Measurements from ENCODE around the gene RAD21L1.

Gene RAD21L1

GRCh38 chr20:1265226-1265915 lies 39.5 kb downstream of the RAD21L1 start:
- Histone ChIP-seq H2BK120ac (ENCODE audit: low read depth, low read length) (no peak overlapping the region), H4K91ac (ENCODE audit: low read depth, low read length, poor library complexity) (no peak overlapping the region), H3K4ac (ENCODE audit: low read length) (no peak overlapping the region), H3K4me3 (ENCODE audit: low read length in 2 of 2) (no peak overlapping the region), H3K18ac (ENCODE audit: low read length) (no peak overlapping the region), H2BK12ac (ENCODE audit: low read length) (no peak overlapping the region), H3K4me1 (ENCODE audit: control insufficient read depth in 2 of 2, insufficient read depth in 1 of 2, low read depth in 1 of 2, low read length in 2 of 2) (peaks cover 4 to 5% of the 10 kb centered on the region in 2 donors), H3K9ac (ENCODE audit: low read depth, low read length, poor library complexity) (no peak overlapping the region), H3K23ac (ENCODE audit: low read depth, low read length, poor library complexity) (no peak overlapping the region), H3K9me3 (replicated peaks in 1 of 2; ENCODE audit: control insufficient read depth in 2 of 2, insufficient read depth in 1 of 2, low read depth in 1 of 2, low read length in 2 of 2) (no peaks in the 10 kb centered on the region), H3K27me3 (ENCODE audit: control insufficient read depth in 3 of 3, insufficient read depth in 3 of 3, low read depth in 1 of 3, low read length in 3 of 3) (peaks cover 0 to 75% (median 11%) of the 10 kb centered on the region in 3 experiments), H2BK15ac (ENCODE audit: low read length) (no peak overlapping the region), H3K36me3 (replicated peaks in 1 of 2; ENCODE audit: control insufficient read depth in 2 of 2, insufficient read depth in 2 of 2, low read length in 2 of 2) (no peaks in the 10 kb centered on the region), H3K27ac (replicated peaks; ENCODE audit: low read length) (no peak overlapping the region), H3K14ac (ENCODE audit: low read length) (no peak overlapping the region), H2AFZ (ENCODE audit: low read length) (no peak overlapping the region), H2AK5ac (ENCODE audit: low read depth, low read length) (no peak overlapping the region), H3K4me2 (ENCODE audit: insufficient read depth, low read length, poor library complexity, severe bottlenecking) (no peak overlapping the region), H4K8ac (ENCODE audit: low read depth, low read length) (no peak overlapping the region), H3K79me1 (ENCODE audit: low read depth, low read length) (no peaks in the 10 kb centered on the region), H2BK5ac (ENCODE audit: low read length) (no peak overlapping the region)
- no peak for DNase-seq (ENCODE audit: low spot score)
- WGBS, 2 donors (ENCODE audit: extremely low coverage in 2 of 2, insufficient read length in 2 of 2, insufficient replicate concordance in 1 of 2): no CpG with 5 or more reads among the region's 4 CpGs

GRCh38 chr20:1265916-1266166 lies 40.0 kb downstream of the RAD21L1 start:
- Histone ChIP-seq H2BK12ac (ENCODE audit: low read length) (no peak overlapping the region), H2BK120ac (ENCODE audit: low read depth, low read length) (no peak overlapping the region), H2BK15ac (ENCODE audit: low read length) (no peak overlapping the region), H3K14ac (ENCODE audit: low read length) (no peak overlapping the region), H3K9me3 (replicated peaks in 1 of 2; ENCODE audit: control insufficient read depth in 2 of 2, insufficient read depth in 1 of 2, low read depth in 1 of 2, low read length in 2 of 2) (no peaks in the 10 kb centered on the region), H4K91ac (ENCODE audit: low read depth, low read length, poor library complexity) (no peak overlapping the region), H4K8ac (ENCODE audit: low read depth, low read length) (no peak overlapping the region), H3K4me3 (ENCODE audit: low read length in 2 of 2) (peak overlapping the region; percentile 46 to 81), H3K18ac (ENCODE audit: low read length) (no peak overlapping the region), H2AK5ac (ENCODE audit: low read depth, low read length) (no peak overlapping the region), H3K4ac (ENCODE audit: low read length) (no peak overlapping the region), H3K27ac (replicated peaks; ENCODE audit: low read length) (no peak overlapping the region), H2AFZ (ENCODE audit: low read length) (peak overlapping the region; percentile 98), H2BK5ac (ENCODE audit: low read length) (no peak overlapping the region), H3K9ac (ENCODE audit: low read depth, low read length, poor library complexity) (no peak overlapping the region), H3K27me3 (ENCODE audit: control insufficient read depth in 3 of 3, insufficient read depth in 3 of 3, low read depth in 1 of 3, low read length in 3 of 3) (peaks cover 0 to 71% (median 11%) of the 10 kb centered on the region in 3 experiments), H3K23ac (ENCODE audit: low read depth, low read length, poor library complexity) (no peak overlapping the region), H3K4me2 (ENCODE audit: insufficient read depth, low read length, poor library complexity, severe bottlenecking) (peak overlapping the region; percentile 73), H3K79me1 (ENCODE audit: low read depth, low read length) (no peaks in the 10 kb centered on the region), H3K4me1 (ENCODE audit: control insufficient read depth in 2 of 2, insufficient read depth in 1 of 2, low read depth in 1 of 2, low read length in 2 of 2) (peaks cover 4 to 5% of the 10 kb centered on the region in 2 donors), H3K36me3 (replicated peaks in 1 of 2; ENCODE audit: control insufficient read depth in 2 of 2, insufficient read depth in 2 of 2, low read length in 2 of 2) (no peaks in the 10 kb centered on the region)
- DNase-seq (ENCODE audit: low spot score): no peak
- no CpG with 5 or more reads among the region's 10 CpGs for WGBS, 2 donors (ENCODE audit: extremely low coverage in 2 of 2, insufficient read length in 2 of 2, insufficient replicate concordance in 1 of 2)

GRCh38 chr20:1266167-1266973 lies 40.5 kb downstream of the RAD21L1 start, which contains the start of gene SNPH:
TSS of gene SNPH (plus strand) at chr20:1266294. CDS start at chr20:1296240, 29,946 bp downstream.
- no peak within 1 kb of the TSS for H3K27ac ChIP-seq (replicated peaks; ENCODE audit: low read length)
- H2BK12ac ChIP-seq (ENCODE audit: low read length): no peak within 1 kb of the TSS
- DNase-seq (ENCODE audit: low spot score): peak; percentile 49

GRCh38 chr20:1267161-1267560 lies 41.3 kb downstream of the RAD21L1 start:
- Histone ChIP-seq H3K4me1 (ENCODE audit: control insufficient read depth in 2 of 2, insufficient read depth in 1 of 2, low read depth in 1 of 2, low read length in 2 of 2) (peaks cover 4 to 5% of the 10 kb centered on the region in 2 donors), H3K27ac (replicated peaks; ENCODE audit: low read length) (no peak overlapping the region), H3K9me3 (replicated peaks in 1 of 2; ENCODE audit: control insufficient read depth in 2 of 2, insufficient read depth in 1 of 2, low read depth in 1 of 2, low read length in 2 of 2) (no peaks in the 10 kb centered on the region), H3K79me1 (ENCODE audit: low read depth, low read length) (no peaks in the 10 kb centered on the region), H2BK15ac (ENCODE audit: low read length) (no peak overlapping the region), H3K9ac (ENCODE audit: low read depth, low read length, poor library complexity) (no peak overlapping the region), H3K23ac (ENCODE audit: low read depth, low read length, poor library complexity) (no peak overlapping the region), H4K91ac (ENCODE audit: low read depth, low read length, poor library complexity) (no peak overlapping the region), H4K8ac (ENCODE audit: low read depth, low read length) (no peak overlapping the region), H3K18ac (ENCODE audit: low read length) (no peak overlapping the region), H2BK5ac (ENCODE audit: low read length) (no peak overlapping the region), H2BK120ac (ENCODE audit: low read depth, low read length) (no peak overlapping the region), H2AFZ (ENCODE audit: low read length) (no peak overlapping the region), H3K36me3 (replicated peaks in 1 of 2; ENCODE audit: control insufficient read depth in 2 of 2, insufficient read depth in 2 of 2, low read length in 2 of 2) (no peaks in the 10 kb centered on the region), H3K4ac (ENCODE audit: low read length) (no peak overlapping the region), H2BK12ac (ENCODE audit: low read length) (no peak overlapping the region), H2AK5ac (ENCODE audit: low read depth, low read length) (no peak overlapping the region), H3K14ac (ENCODE audit: low read length) (no peak overlapping the region), H3K4me3 (ENCODE audit: low read length in 2 of 2) (peak overlapping the region in 1 of 2 donors; percentile 42), H3K27me3 (ENCODE audit: control insufficient read depth in 3 of 3, insufficient read depth in 3 of 3, low read depth in 1 of 3, low read length in 3 of 3) (peaks cover 0 to 72% (median 11%) of the 10 kb centered on the region in 3 experiments), H3K4me2 (ENCODE audit: insufficient read depth, low read length, poor library complexity, severe bottlenecking) (no peak overlapping the region)
- no peak for DNase-seq (ENCODE audit: low spot score)
- no CpG with 5 or more reads among the region's 8 CpGs for WGBS, 2 donors (ENCODE audit: extremely low coverage in 2 of 2, insufficient read length in 2 of 2, insufficient replicate concordance in 1 of 2)

More at GRCh38 chr20:1266167-1266973, 40.5 kb downstream of the RAD21L1 start, which contains the start of gene SNPH:
- Histone ChIP-seq H3K18ac (ENCODE audit: low read length) (peak within 1 kb of the TSS; percentile 89), H3K36me3 (replicated peaks in 1 of 2; ENCODE audit: control insufficient read depth in 2 of 2, insufficient read depth in 2 of 2, low read length in 2 of 2) (no peaks in the 10 kb centered on the region), H3K4ac (ENCODE audit: low read length) (no peak within 1 kb of the TSS), H3K9me3 (replicated peaks in 1 of 2; ENCODE audit: control insufficient read depth in 2 of 2, insufficient read depth in 1 of 2, low read depth in 1 of 2, low read length in 2 of 2) (no peaks in the 10 kb centered on the region), H3K4me3 (ENCODE audit: low read length in 2 of 2) (peak within 1 kb of the TSS; percentile 46 to 81), H3K23ac (ENCODE audit: low read depth, low read length, poor library complexity) (no peak within 1 kb of the TSS), H3K79me1 (ENCODE audit: low read depth, low read length) (no peaks in the 10 kb centered on the region), H2BK120ac (ENCODE audit: low read depth, low read length) (no peak within 1 kb of the TSS), H2BK15ac (ENCODE audit: low read length) (no peak within 1 kb of the TSS), H3K4me2 (ENCODE audit: insufficient read depth, low read length, poor library complexity, severe bottlenecking) (peak within 1 kb of the TSS; percentile 73), H3K4me1 (ENCODE audit: control insufficient read depth in 2 of 2, insufficient read depth in 1 of 2, low read depth in 1 of 2, low read length in 2 of 2) (peaks cover 4 to 5% of the 10 kb centered on the region in 2 donors), H4K8ac (ENCODE audit: low read depth, low read length) (no peak within 1 kb of the TSS), H3K27me3 (ENCODE audit: control insufficient read depth in 3 of 3, insufficient read depth in 3 of 3, low read depth in 1 of 3, low read length in 3 of 3) (peaks cover 0 to 71% (median 11%) of the 10 kb centered on the region in 3 experiments), H2AK5ac (ENCODE audit: low read depth, low read length) (no peak within 1 kb of the TSS), H4K91ac (ENCODE audit: low read depth, low read length, poor library complexity) (no peak within 1 kb of the TSS), H3K14ac (ENCODE audit: low read length) (no peak within 1 kb of the TSS), H2AFZ (ENCODE audit: low read length) (peak within 1 kb of the TSS; percentile 98), H3K9ac (ENCODE audit: low read depth, low read length, poor library complexity) (peak within 1 kb of the TSS; percentile 50), H2BK5ac (ENCODE audit: low read length) (no peak within 1 kb of the TSS)
- no CpG with 5 or more reads among the region's 61 CpGs for WGBS, 2 donors (ENCODE audit: extremely low coverage in 2 of 2, insufficient read length in 2 of 2, insufficient replicate concordance in 1 of 2)

Measured in neuronal stem cell (in vitro differentiated cells).